Neural progenitor cell (in vitro differentiated cells): ENCODE data around the gene ZNG1B.
"Not testable (repeated sequence)": the region's sequence is repeated elsewhere in the genome, so short reads cannot be mapped to it uniquely, and the experiment has no call there.

Experiments
- CTCF ChIP-seq: fragments of 200-600 bp; sonication (generic); IDR thresholded peaks from 2 replicates; pipeline ENCODE4 v1.5.1; 2017; ENCODE audit warnings: antibody characterized with exemption, mild to moderate bottlenecking
- EZH2 ChIP-seq: fragments of 200-600 bp; sonication (generic); IDR thresholded peaks from 2 replicates; pipeline ENCODE4 v1.6.1; 2017; ENCODE audit warnings: antibody characterized with exemption, mild to moderate bottlenecking, moderate library complexity
- EZH2phosphoT487 ChIP-seq: fragments of 200-600 bp; sonication (generic); IDR thresholded peaks from 2 replicates; pipeline ENCODE4 v1.6.1; 2017; ENCODE audit warnings: antibody characterized with exemption

GRCh38 chr2:113496527-113496926, 59.0 kb downstream of the ZNG1B start:
- not testable (repeated sequence) for TF ChIP-seq CTCF, EZH2, EZH2phosphoT487
